Upper lobe of left lung (tissue), 6 donors: ENCODE measurements around the gene MTCL3.

ENCODE experiments used
- ATAC-seq, 2 donors: fragments of 200-7000 bp; cut with Tn5 transposase; one replicate each; pipeline ENCODE4 v1.9.1; 2022; ENCODE audit warnings: mild to moderate bottlenecking in 2 of 2, moderate library complexity in 2 of 2; ENCODE audit not compliant: low FRiP score in 2 of 2
- DNase-seq, 2 donors: peaks; one replicate each; pipeline ENCODE4 v3.0.0-alpha.2; 2019 to 2020
- H3K27ac ChIP-seq, 4 donors: fragments of 200-600 bp; sonication (generic); one replicate each; pipeline ENCODE4 v1.5.1; 2016 to 2019
- H3K27me3 ChIP-seq, 4 donors: fragments of 200-600 bp; sonication (generic); one replicate each; pipeline ENCODE4 v1.5.1; 2017 to 2019
- H3K36me3 ChIP-seq, 4 donors: fragments of 200-600 bp; sonication (generic); one replicate each; pipeline ENCODE4 v1.5.1; 2016 to 2019
- H3K4me1 ChIP-seq, 4 donors: fragments of 200-600 bp; sonication (generic); one replicate each; pipeline ENCODE4 v1.5.1; 2018 to 2019
- H3K4me3 ChIP-seq, 4 donors: fragments of 200-600 bp; sonication (generic); one replicate each; pipeline ENCODE4 v1.5.1; 2017 to 2019; ENCODE audit warnings: mild to moderate bottlenecking in 2 of 4, moderate library complexity in 1 of 4
- H3K9me3 ChIP-seq, 4 donors: fragments of 200-600 bp; sonication (generic); one replicate each; pipeline ENCODE4 v1.5.1; 2018 to 2019
- CTCF ChIP-seq, 6 experiments: fragments of 450-650 bp in 4 of 6; fragments of 200-600 bp in 2 of 6; sonication (generic) in 2 of 6; IDR thresholded peaks; one replicate each; pipeline ENCODE4 v1.5.1; 2016 to 2019; ENCODE audit warnings: antibody characterized with exemption in 6 of 6
- EP300 ChIP-seq, 4 donors: sonication (generic); formaldehyde crosslinking; IDR thresholded peaks; one replicate each; pipeline ENCODE4 v1.5.1; 2017; ENCODE audit warnings: antibody characterized with exemption in 4 of 4, control low read depth in 2 of 4
- POLR2A ChIP-seq, 4 donors: fragments of 450-650 bp; IDR thresholded peaks; one replicate each; pipeline ENCODE4 v1.5.1; 2016 to 2017; ENCODE audit warnings: antibody characterized with exemption in 4 of 4, mild to moderate bottlenecking in 2 of 4
- POLR2AphosphoS5 ChIP-seq, 2 donors: sonication (generic); formaldehyde crosslinking; IDR thresholded peaks; one replicate each; pipeline ENCODE4 v1.5.1; 2017; ENCODE audit warnings: antibody characterized with exemption in 2 of 2
- WGBS, 2 donors: methylation state at CpG; one replicate each; pipeline ENCODE4 v1.1.5; 2017 to 2018; 5-methylcytosine and 5-hydroxymethylcytosine counted together
- donor health status: DM: no; HTN: no; CAD: no; lungs with moderate emphysema.
- donor health status: DM: no; HTN: yes; CAD: no; lungs with severe emphysema.

Gene MTCL3

DNA sequence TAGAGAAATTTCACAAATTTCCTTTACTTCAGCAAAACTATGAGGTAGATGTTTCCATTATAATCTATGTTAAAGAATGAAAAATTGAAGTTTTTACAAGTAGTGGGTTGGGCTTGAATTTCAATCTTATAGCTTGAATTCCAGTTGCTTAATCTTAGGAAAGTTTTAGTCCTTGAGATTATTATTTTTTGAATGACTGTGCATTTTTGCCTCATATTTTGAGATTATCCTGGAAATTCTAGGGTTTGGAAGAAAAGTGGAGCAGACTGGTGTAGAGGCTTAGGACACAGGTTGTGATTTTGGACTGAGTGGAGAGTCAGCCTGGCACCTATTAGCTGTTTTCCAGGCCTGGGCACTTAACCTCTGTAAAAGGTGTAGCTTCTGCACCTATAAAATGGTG lies 5.7 kb downstream of the MTCL3 start:
- no peaks in the 10 kb centered on the region for H3K9me3 ChIP-seq
- no peak overlapping the region for H3K27ac ChIP-seq
- no peak for TF ChIP-seq EP300 (IDR thresholded peaks at IDR 0.05)
- no peak for TF ChIP-seq POLR2AphosphoS5 (IDR thresholded peaks at IDR 0.05)
- TF ChIP-seq POLR2A (IDR thresholded peaks at IDR 0.05) = no peak
- TF ChIP-seq CTCF (IDR thresholded peaks at IDR 0.05) = no peak
- no peaks in the 10 kb centered on the region for H3K36me3 ChIP-seq
- ATAC-seq = no peak
- peaks cover 0 to 22% (median 7%) of the 10 kb centered on the region in 4 donors for H3K27me3 ChIP-seq
- DNase-seq = no peak
- H3K4me3 ChIP-seq = no peak overlapping the region
- peaks cover 17 to 31% (median 23%) of the 10 kb centered on the region in 4 donors for H3K4me1 ChIP-seq

DNA sequence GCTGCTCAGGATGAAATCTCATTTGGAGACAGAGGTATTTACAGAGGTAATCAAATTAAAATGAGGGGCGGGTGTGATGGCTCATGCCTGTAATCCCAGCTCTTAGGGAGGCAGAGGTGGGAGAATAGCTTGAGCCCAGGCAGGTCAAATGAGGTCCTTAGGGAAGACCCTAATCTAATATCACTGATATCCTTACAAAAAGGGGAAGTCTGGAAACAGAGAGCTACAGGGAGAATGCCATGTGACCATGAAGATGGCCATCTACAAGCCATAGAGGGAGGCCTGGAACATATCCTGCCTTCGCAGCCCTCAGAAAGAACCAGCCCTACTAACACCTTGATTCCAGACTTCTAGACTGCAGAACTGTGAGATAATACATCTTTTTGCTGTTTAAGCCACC lies 8.3 kb downstream of the MTCL3 start:
- no peak overlapping the region for H3K4me3 ChIP-seq
- H3K4me1 ChIP-seq = peaks cover 11 to 19% (median 14%) of the 10 kb centered on the region in 4 donors
- WGBS, 2 donors = 81 to 88% methylated on average over 2 of the region's 2 CpGs
- no peaks in the 10 kb centered on the region for H3K36me3 ChIP-seq
- no peak for ATAC-seq
- peaks cover 0 to 6% (median 4%) of the 10 kb centered on the region in 4 donors for H3K27me3 ChIP-seq
- DNase-seq = no peak
- no peak for TF ChIP-seq POLR2A (IDR thresholded peaks at IDR 0.05)
- no peak for TF ChIP-seq POLR2AphosphoS5 (IDR thresholded peaks at IDR 0.05)
- no peaks in the 10 kb centered on the region for H3K9me3 ChIP-seq
- H3K27ac ChIP-seq = no peak overlapping the region

DNA sequence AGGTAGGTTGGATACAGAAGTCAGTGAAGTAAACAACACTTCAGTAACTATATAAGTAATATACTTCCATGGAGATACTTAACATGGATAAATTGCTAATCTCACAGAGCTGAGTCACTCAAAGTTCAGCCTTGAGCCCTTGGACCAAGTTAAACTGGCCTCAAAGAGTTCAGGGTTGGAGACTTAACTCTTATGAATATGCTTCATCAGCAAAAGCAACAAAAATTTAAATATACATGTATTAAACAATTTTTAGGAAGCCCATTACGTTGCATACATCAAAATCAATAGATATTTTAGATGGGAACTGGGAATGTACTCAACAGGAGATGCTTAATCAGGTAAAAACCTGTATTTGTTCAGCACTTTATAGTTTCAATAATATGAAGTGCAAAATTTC lies 12.2 kb downstream of the MTCL3 start:
- Histone ChIP-seq H3K27me3 (no peaks in the 10 kb centered on the region), H3K4me3 (no peak overlapping the region), H3K9me3 (no peaks in the 10 kb centered on the region), H3K27ac (no peak overlapping the region), H3K36me3 (no peaks in the 10 kb centered on the region), H3K4me1 (no peaks in the 10 kb centered on the region)
- TF ChIP-seq CTCF (IDR thresholded peaks at IDR 0.05) = no peak
- TF ChIP-seq POLR2AphosphoS5 (IDR thresholded peaks at IDR 0.05) = no peak
- no peak for TF ChIP-seq POLR2A (IDR thresholded peaks at IDR 0.05)
- TF ChIP-seq EP300 (IDR thresholded peaks at IDR 0.05) = no peak
- 71 to 73% methylated on average over 1 of the region's 1 CpG for WGBS, 2 donors
- no peak for ATAC-seq
- no peak for DNase-seq

DNA sequence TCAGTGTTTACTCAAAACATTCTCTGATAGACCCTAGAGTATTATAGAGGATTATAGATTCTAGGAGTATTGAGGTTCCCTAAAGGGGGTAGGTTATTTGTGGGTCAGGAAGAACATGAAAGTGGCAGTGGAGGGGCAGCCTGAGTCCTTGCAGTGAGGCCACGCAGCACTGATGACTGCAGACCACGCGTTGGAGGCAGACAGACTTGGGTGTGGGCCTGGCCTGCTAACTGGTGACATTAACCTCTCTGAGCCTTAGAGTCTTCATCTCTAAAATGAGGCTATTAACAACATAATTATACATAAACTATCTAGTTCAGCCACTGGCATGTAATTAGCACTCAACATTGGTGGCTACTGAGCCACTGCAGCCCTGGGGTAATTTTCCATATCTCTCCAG lies 16.1 kb downstream of the MTCL3 start:
- 91 to 93% methylated on average over 3 of the region's 3 CpGs for WGBS, 2 donors
- Histone ChIP-seq H3K4me3 (no peak overlapping the region), H3K4me1 (no peaks in the 10 kb centered on the region), H3K9me3 (no peaks in the 10 kb centered on the region), H3K36me3 (no peaks in the 10 kb centered on the region), H3K27me3 (no peaks in the 10 kb centered on the region), H3K27ac (no peak overlapping the region)
- ATAC-seq = no peak
- TF ChIP-seq POLR2A (IDR thresholded peaks at IDR 0.05) (no peak), POLR2AphosphoS5 (IDR thresholded peaks at IDR 0.05) (no peak), CTCF (IDR thresholded peaks at IDR 0.05) (no peak), EP300 (IDR thresholded peaks at IDR 0.05) (no peak)
- DNase-seq = no peak

- DNase-seq (no peak), ATAC-seq (no peak)
- 65 to 76% methylated on average over 1 of the region's 1 CpG for WGBS, 2 donors
- H3K27me3 ChIP-seq = no peaks in the 10 kb centered on the region
- H3K36me3 ChIP-seq = no peaks in the 10 kb centered on the region
- H3K4me3 ChIP-seq = no peak overlapping the region
- H3K4me1 ChIP-seq = no peaks in the 10 kb centered on the region
- TF ChIP-seq POLR2A (IDR thresholded peaks at IDR 0.05) = no peak
- no peak for TF ChIP-seq CTCF (IDR thresholded peaks at IDR 0.05)
- TF ChIP-seq POLR2AphosphoS5 (IDR thresholded peaks at IDR 0.05) = no peak
- TF ChIP-seq EP300 (IDR thresholded peaks at IDR 0.05) = no peak
- no peak overlapping the region for H3K27ac ChIP-seq
- H3K9me3 ChIP-seq = no peaks in the 10 kb centered on the region
Measured at GRCh38 chr6:127497410-127497809, 21.7 kb downstream of the MTCL3 start.
